DND-41 (cell line): ENCODE results near the gene FNBP1L.

Experiments
- EZH2 ChIP-seq: IDR thresholded peaks from 3 replicates; pipeline ENCODE4 v1.6.1; 2012; ENCODE audit warnings: borderline replicate concordance, low read depth, mild to moderate bottlenecking, moderate library complexity, low read length, inconsistent platforms; ENCODE audit not compliant: severe bottlenecking
- TF ChIP-seq, protein P1 (sequence below): IDR thresholded peaks from 2 replicates; pipeline ENCODE4 v1.5.1; 2012; ENCODE audit warnings: borderline replicate concordance, low read length, moderate library complexity, mild to moderate bottlenecking; ENCODE audit not compliant: poor library complexity, severe bottlenecking; ENCODE audit errors: extremely low read depth

DNA sequence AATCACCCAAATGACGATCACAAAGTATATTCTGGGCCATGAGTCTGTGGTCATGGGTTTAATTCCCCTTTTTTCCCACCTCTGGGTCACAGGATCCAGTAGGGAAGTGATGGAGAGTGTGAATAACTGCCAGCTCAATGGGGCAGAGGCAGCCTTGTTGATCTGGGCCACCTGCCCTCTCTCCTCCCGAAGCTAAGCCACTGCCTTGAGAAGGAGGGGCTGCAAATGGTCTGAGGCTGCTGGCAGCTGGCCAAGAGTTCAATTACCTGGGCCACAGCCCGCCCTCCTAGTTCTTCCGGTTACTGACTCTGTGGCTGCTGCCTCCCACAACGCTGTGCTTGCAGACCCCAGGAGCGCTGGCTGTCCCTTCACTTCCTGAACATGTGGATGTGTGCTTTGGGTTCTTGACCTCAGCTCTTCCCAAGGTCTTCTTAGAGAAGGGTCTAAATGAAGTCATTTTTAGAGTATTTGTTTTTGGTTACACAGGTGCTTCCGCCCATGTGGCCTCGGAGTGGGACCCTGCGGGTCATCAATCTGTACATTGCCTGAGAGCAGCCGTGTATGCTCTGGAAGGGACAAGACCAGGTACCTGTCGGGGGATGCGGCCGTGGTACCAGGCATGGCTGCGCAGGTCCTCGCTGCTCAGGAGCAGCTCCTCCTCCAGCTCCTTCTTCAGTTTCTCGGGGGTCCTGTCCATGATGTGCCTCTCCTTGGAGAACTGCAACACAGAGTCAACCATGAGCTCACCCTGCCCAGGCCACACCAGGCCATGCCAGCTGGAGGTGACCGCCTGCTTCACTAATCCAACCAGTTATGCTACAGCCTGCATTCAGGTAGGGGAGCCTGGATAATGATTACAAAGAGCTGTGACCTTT is 144.0 kb downstream of the FNBP1L start:
- TF ChIP-seq, protein P1, sequence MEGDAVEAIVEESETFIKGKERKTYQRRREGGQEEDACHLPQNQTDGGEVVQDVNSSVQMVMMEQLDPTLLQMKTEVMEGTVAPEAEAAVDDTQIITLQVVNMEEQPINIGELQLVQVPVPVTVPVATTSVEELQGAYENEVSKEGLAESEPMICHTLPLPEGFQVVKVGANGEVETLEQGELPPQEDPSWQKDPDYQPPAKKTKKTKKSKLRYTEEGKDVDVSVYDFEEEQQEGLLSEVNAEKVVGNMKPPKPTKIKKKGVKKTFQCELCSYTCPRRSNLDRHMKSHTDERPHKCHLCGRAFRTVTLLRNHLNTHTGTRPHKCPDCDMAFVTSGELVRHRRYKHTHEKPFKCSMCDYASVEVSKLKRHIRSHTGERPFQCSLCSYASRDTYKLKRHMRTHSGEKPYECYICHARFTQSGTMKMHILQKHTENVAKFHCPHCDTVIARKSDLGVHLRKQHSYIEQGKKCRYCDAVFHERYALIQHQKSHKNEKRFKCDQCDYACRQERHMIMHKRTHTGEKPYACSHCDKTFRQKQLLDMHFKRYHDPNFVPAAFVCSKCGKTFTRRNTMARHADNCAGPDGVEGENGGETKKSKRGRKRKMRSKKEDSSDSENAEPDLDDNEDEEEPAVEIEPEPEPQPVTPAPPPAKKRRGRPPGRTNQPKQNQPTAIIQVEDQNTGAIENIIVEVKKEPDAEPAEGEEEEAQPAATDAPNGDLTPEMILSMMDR, result no peak
- TF ChIP-seq EZH2, result no peak
